ENCODE results near the gene ANKRD66.
"Not testable (repeated sequence)": the region's sequence is repeated elsewhere in the genome, so short reads cannot be mapped to it uniquely, and the experiment has no call there.

ANKRD66 gene

DNA sequence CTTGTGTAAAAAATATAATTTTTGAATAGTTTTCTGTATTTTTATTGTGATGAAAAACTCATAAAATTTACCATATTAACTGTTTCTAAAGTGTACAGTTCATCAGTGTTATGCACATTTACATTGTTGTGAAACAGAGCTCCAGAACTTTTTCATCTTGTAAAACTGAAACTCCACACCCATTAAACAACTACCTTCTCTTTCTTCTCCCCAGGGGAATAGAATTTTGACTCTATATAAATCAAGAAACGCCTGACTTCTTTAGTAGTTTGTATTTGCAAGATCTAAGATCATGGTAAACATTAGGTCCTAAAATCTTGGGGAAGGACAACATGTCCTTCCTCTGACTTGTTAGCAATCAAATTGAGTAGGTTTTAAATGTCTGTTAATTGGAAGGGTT, 9.1 kb downstream of the ANKRD66 start:
- no peak for DNase-seq (ENCODE audit: low read depth)

DNA sequence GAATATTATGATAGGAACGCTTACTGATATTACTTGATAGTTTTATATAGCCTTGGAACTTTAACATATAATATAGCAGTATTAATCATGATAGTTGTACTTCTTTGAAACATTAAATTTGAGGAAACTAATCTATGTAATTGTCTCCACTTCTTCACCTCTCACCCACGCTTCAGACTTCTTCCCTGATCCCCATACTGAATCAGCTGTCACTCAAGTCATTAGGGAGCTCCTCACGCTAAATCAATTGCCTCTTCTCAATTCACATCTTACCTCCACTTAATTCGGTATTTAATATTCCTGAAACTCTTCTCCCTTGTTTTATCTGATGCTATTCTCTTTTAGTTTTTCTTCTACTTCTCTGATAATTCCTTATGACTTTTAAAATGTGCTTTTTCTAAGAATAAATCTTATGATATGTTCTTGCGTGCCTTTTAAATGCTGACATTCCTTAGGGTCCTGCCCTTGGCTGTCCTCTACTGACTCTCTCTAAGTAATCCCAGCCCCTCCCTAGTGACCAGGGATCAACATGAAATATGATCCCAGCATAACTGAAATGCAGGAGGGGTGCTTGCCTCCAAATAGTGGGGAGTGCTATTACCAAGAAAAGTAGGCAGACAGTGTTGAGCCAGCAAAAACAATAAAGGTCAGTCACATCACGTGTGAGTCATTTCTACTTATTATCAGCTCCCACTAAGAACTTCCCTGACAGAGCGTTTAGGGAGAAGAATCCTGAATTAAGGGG, 9.9 kb downstream of the ANKRD66 start:
- DNase-seq (ENCODE audit: low read depth) = no peak

DNA sequence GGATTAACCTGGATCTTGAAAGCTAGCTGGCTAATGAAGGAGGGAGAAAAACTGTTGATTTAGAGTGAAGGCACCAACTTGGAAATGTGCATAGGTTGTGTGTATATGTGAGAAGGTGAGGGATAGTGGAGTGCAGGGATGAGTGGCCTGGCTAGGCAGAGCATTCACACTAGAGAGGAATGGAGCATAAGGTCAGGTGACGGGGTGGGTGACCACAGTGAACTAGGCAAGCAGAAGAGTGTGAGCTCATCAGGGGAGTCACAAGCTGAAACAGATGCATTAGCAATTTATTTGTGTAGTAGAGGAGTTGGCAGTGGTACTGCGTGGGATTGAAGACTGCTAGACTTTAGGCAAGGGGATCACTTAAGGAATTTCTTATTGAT, 10.5 kb downstream of the ANKRD66 start:
- no peak for DNase-seq (ENCODE audit: low read depth)

DNA sequence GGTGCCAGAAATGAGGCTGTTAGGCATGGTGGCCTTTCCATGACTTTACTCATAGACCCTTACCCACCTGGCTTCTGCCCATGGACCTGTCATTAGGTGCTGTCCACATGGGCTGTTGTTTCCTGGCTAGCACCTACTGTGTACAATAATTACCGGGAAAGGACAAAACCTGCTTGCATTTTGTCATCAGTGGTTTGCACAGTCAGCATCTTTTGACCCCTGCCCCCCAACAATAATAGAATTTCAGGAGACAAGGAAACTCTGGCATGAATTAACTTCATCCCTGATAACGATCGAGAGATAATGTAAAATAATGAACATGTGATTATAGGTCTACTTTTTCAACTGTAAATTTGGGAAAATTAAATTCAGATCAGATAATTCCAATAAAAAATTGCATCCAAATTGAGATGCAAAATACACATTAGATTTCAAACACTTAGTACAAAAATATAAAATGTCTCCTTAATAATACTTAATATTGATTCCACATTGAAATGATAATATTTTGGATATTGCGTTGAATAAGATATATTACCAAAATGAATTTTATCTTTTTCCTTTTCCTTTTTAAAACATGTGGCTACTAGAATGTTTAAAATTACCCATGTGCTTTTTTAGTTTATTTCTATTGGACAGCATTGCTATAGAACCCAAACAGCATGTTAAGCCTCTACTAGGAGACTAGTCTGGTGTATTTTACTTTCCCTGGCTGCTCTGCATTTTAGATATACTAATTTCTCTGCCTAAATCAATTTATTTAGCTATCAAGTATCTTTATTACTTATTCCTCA, 12.4 kb downstream of the ANKRD66 start:
- DNase-seq (ENCODE audit: low read depth) = no peak

DNA sequence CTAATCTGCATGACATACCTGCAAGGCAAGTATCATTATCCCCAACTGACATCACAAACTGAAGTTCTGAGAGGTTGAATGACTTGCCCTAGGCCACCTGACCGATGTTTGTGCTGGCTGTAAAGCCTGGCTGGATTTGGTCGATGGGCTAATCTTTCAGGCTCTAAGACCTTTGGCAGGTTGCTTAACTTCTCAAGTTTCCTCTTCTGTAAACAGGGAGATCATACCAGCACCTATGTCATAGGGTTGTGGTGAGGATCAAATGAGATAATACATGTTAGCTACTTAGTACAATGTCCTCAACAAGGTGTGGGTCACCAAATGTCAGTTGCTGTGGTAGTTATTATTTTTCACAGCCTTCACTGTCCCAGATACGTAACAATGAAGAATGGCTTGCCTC, 14.2 kb downstream of the ANKRD66 start:
- no peak for DNase-seq (ENCODE audit: low read depth)

DNA sequence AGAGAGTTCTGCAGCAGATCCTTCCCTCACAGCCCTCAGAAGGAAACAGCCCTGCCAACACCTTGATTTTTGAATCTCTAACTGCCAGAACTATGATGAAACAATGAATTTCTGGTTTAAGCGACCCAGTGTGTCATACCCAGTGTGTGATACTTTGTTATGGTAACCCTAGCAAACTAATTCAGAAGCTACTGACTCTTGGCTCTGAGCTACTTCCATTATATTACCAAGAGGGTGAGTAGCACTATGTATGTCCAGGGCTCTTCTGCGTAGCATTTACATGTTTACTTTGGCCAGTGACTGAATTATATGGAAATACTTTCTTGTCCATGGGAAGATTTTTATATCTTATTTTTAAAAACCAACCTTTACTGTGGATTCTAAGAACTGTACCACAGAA, 16.7 kb downstream of the ANKRD66 start:
- no peak for DNase-seq (ENCODE audit: low read depth)

DNA sequence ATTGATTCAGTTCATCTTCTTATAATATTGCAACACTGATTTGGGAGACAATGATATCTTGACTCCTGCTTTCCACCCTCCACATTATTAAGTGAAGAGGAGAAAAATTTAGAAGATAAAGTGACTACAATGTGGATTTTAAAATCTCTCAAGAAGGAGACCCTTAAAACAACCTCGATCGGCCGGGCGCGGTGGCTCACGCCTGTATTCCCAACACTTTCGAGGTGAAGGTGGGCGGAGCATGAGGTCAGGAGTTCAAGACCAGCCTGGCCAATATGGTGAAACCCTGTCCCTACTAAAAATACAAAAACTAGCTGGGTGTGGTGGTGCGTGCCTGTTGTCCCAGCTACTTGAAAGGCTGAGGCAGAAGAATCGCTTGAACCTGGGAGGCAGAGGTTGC, 17.5 kb downstream of the ANKRD66 start:
- not testable (repeated sequence) for DNase-seq (ENCODE audit: low read depth)

DNA sequence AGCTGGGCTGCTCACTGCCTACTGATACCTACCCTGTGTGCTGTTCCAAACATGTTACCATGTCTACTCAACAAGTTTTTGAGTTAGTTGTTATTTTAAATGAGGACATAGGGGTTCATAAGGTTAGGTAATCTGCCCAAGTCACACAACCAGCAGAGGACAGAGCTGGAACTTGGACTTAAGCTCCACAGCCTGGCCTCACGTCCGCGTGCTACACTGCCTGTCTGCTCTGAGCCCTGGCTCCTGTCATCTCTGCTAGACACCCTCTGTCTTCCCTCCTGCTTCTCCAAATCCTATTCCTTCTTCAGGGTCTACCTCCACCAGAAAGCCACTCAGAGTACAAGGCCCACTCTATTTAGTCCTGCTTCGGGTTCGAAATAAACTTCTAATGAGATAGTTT, 18.2 kb downstream of the ANKRD66 start:
- no peak for DNase-seq (ENCODE audit: low read depth)

DNA sequence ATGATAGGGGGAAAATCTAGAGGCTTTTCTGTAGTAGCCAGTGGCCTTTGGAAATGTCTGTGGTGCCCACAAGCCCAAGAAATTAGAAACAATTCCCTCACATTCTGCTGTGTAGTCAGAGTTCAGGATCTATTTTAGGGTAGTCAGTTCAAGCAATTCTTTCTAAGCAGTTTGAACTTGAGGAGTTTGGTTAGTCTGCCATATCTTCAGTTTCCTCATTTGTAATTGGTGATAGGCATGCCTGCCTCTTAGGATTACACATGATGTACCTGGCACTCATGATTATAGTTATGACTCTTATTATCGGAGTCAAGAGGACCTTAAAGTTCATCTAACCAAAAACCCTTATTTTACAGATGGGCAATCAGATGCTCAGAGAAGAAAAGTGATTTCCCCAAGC, 25.3 kb downstream of the ANKRD66 start:
- DNase-seq (ENCODE audit: low read depth) = no peak

DNA sequence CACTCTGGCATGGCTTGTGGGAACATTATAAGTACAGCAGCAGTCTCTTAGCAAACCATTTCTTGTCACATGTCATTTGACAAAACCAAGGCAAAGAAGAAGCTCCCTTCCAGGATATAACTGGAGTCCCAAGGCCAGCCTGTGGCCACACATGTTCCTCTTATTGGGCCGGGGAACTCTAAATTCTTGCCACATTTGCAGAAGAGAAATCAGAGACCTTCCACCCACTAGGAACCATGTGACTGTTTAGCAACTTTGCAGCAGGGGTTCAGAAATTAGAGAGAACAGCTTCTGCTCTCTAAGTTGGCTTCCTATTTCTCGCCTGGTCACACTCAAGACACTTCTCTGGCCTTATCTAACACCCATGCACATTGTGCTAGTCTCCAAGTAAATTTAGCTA, 26.0 kb downstream of the ANKRD66 start:
- DNase-seq (ENCODE audit: low read depth) = no peak

DNA sequence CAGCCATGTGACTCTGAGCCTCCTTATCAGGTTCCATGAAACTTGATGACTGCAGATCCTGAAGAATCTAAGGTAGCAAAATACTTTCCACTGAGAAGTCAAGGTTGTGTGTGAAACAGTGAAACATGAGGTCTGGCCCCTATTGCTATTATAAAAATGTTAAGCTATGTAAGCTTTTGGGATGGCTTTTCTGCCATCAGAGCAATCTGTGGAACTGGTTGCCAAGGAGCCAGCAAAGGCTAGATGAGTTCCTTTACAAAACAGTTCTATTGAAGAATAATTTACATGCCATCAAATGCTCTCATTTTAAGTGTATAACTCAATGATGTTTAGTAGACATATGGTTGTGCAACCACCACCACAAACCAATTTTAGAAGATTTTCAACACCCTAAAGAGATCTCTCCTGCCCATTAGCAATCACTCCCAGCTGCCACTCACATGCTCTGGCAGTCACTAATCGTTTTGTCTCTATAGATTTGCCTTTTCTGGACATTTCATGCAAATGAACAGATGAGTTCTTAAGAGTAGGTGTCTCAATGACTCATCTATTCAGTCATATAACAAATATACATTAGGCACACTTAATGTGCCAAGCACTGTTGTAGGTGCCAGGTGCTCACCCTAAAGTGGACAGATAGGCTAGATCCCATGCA, 26.6 kb downstream of the ANKRD66 start:
- DNase-seq (ENCODE audit: low read depth) = no peak

DNA sequence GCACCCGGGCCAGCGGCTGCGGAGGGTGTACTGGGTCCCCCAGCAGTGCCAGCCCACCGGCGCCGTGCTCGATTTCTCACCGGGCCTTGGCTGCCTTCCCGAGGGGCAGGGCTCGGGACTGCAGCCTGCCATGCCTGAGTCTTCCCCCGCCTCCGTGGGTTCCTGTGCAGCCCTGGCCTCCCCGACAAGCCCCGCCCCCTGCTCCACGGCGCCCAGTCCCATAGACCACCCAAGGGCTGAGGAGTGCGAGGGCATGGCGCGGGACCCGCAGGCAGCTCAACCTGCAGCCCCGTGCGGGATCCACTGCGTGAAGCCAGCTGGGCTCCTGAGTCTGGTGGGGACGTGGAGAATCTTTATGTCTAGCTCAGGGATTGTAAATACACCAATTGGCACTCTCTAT, 28.0 kb downstream of the ANKRD66 start:
- not testable (repeated sequence) for DNase-seq (ENCODE audit: low read depth)

DNA sequence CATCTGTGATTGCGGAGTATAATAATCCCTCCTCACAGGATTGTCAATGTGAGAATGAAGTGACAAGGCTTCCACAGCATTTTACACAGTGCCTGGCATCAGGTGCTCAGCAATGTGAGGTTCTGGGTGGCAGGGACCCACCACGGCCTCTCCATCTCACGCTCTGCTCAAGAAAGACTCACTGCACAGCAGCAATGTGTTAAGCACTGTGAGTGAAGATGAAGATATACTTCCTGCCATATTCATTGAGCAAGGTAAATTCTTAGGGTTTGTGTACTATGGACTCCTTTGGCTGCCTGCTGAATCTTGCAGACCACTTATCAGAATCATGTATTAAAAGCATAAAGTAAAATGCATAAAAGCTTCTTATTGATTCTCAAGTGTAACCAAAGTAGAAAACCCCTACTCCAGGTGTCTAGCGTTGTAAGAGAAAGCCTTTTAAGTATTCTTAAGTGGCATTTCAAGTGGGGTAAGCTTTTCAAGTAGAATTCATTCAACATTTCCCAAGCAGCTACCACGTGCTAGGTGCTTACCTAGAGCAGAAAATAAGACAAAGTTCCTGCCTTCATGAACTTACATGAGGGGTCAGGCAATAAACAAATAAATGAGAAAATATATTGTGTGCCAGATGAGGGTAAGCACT, 29.5 kb downstream of the ANKRD66 start:
- no peak for DNase-seq (ENCODE audit: low read depth)

DNA sequence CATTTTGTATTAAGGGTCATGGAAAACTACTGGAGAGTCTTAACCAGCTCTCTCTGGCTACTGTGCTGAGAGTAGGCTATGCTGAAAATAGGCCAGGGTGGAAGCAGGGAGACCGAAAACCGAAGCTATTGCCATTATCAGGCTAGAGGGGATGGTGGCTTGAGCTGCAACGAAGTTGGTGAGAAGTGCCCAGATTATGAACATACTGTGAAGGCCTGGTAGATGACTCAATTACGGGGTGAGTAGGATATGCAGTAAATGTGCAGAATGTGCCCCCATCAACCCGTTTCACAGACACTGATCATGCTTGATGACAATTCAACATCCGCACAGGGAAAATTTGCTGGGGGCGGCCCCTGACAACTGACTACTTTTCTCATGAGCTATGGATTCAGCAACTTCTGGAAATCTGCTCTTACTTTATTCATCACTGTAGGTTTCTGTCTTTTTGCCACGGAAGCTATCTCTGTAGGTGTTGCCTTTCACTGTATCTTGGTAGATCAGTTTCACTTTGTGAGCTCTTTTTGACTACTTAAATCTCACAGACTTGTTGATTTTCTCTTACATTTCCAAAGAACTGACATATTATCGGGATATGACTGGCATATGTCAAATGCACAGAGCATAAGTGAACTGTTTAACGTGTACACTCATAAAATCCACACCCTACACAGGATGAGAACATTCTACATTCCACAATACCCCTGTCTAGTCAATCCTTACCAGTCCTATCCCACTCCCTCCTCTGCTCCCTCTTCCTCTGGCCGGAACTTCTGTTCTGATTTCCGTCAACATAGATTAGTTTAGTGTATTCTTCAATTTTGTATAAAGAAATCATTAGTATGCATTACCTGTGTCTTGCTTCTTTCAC, 31.0 kb downstream of the ANKRD66 start:
- DNase-seq (ENCODE audit: low read depth) = no peak

DNA sequence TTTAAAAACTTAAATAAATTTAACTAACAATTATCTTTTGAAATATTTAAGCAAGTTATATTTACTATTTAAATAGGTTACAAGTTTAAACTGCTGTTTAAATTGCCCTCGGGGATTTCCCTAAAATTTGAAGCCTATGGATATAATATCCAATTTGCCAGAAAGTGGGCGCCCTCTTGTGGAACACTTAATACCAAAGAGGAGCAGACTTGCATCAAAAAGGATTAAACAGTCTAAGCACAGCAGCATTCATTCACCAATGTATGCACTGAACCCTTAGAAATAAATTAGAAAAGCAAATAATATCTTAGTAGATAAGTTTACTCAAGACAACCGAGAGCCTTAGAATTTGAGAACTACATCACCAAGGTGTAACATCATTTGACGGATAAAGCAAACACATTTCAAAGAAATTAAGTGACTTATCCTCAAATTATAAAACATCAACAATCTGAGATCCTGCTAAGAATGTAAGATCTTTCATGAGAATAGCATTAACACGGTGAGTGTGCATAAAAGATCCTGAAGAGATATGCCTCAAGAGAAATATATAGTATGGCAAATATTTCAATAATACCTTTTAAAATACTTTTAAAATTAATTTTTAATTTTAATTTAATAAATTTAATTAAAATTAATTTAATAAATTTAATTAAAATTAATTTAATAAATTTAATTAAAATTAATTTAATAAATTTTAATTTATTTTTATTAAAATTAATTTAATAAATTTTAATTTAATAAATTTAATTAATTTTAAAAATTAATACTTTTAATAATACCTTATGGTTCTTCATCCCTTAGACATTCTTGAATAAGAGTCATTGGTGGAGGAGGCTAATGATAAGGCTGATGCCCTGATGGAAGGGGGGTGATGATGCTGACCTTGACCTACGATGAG, 35.0 kb downstream of the ANKRD66 start:
- DNase-seq (ENCODE audit: low read depth) = no peak

DNA sequence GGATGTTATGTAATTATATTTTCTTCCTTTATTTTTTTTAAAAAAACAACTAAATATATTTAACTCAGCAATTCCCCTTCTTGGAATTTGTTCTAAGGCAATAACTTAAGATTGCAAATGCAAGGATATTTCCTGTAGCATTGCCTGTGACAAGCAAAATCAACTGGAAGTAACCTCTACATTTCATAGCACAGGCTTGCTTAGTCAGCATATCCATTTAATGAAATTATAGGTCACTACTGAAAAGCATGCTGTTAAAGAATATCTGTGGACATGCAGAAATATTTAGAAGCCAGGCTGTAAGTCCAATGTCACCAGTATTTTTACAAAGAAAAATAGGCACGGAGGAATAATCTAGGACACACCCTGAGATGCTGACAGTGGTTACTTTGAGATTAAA, 37.8 kb downstream of the ANKRD66 start:
- DNase-seq (ENCODE audit: low read depth) = no peak

DNA sequence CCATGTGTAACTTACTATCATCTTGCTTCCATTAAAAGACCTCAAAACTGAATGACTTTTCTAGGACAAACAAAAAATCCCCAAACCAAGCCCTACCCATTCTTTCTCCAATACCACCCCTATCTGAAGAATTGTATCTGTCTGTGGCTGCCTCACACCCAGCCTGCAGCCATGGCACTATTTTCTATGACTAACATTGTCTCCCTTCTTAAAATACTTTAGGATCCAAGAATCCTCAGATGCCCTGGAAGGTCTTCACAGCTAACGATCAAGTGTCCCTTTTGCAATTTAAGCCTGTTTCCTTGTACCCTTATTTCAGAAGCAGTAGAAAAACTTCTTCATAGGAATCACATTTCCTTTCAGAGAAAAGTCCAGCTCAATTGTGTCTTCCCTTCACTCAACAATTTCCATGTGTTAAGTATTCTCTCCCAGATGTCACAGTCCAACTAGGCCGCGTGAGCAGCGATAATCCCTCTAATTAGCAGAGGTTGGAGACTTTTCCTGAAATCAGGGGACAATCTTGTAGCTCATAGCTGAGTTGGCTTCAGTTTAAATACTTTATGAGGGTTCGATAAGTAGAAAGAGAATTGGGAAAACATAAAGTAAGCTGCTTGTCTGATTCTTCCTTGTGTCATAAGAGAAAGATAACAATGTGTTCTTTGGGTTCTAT, 41.3 kb downstream of the ANKRD66 start:
- no peak for DNase-seq (ENCODE audit: low read depth)

DNA sequence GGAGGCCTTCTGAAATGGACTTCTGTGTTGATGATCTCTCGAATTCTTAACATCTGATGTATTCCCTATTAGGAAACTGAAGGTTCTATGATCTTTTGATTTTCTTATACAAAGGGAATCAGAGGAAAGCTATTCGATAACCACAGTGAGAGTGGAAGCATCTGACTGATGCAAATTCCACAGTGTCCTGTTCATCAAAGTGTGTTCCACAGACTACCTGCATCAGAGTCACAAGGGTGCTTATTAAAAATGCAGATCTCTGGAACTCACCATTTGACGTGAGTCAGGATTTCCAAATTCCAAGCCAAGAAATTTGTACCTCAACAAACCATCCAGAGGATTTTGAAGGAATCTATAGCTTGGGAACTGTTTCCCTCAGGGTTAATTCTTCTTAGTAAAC, 42.1 kb downstream of the ANKRD66 start:
- no peak for DNase-seq (ENCODE audit: low read depth)

DNA sequence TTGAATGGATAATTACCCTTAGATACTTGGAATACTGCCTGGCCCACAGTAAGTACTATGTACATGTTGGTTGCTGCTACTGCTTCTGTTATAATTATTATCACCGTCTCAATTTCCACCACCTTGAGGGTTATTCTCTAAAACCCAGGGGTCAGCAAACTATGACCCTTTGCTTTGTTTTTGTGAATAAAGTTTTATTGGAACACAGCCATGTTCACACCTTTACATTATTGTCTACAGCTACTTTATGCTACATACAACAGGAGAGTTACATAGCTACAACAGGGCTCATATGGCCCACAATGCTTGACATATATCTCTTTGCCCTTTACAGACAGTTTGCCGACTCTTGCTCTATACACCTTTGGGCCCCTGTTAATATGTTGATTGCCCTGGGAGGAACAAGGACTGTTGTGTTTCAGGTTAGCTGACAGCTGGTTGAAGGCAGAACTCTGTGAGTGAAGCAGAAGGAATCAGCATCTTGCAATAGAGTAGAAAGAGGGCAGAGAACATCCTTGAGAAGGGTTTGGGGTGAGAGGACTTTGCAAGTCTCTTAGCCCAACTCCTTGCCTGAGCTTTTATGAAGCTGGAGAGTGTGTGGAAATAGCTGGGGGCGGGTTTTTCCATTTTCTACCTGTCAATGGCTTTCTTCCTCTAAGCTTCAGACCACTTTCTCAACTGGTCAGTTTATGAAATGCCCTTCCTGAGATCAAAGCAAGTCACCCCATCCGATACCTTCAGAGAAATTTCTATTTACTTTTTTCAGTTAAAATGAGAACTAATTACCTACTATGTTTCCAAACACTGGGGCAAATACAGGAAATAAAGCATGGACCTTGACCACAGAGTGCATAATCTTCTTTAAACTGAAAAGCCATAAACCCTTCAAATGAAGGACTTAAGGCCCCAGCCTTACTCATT, 43.0 kb downstream of the ANKRD66 start:
- DNase-seq (ENCODE audit: low read depth) = no peak

All from stimulated activated CD8-positive, alpha-beta memory T cell treated with anti-CD3 and anti-CD28 coated beads, Interleukin-7, amount 100 ng/mL, for 24 hours (primary cell).